Upper lobe of right lung (tissue), 1 donor: ENCODE data around the gene ITPR3. TPM values are rescaled to one million over a fixed set of nuclear protein-coding genes. Genes with fewer than 3 reads are reported as not detected.

Source experiments
- ATAC-seq: fragments of 200-7000 bp; cut with Tn5 transposase; one replicate; pipeline ENCODE4 v1.9.1; 2020; ENCODE audit warnings: mild to moderate bottlenecking, moderate library complexity
- DNase-seq: peaks from one replicate; pipeline ENCODE4 v3.0.0-alpha.2; 2020
- H3K27ac ChIP-seq: fragments of 200-600 bp; one replicate; pipeline ENCODE4 v1.8.0; 2022
- H3K27me3 ChIP-seq: fragments of 200-600 bp; one replicate; pipeline ENCODE4 v1.8.0; 2022; ENCODE audit warnings: mild to moderate bottlenecking
- H3K36me3 ChIP-seq: fragments of 200-600 bp; one replicate; pipeline ENCODE4 v1.8.0; 2022
- H3K4me1 ChIP-seq: fragments of 200-600 bp; one replicate; pipeline ENCODE4 v1.8.0; 2022
- H3K4me3 ChIP-seq: fragments of 200-600 bp; one replicate; pipeline ENCODE4 v1.8.0; 2022; ENCODE audit warnings: mild to moderate bottlenecking
- H3K9me3 ChIP-seq: fragments of 200-600 bp; one replicate; pipeline ENCODE4 v1.8.0; 2022
- CTCF ChIP-seq: fragments of 200-600 bp; IDR thresholded peaks from one replicate; pipeline ENCODE4 v1.8.0; 2022; ENCODE audit warnings: antibody characterized with exemption
- intact Hi-C: fragments of 100-400 bp; cut with DNase I; formaldehyde crosslinking; loops from one replicate; pipeline ENCODE4 v1.11.0; 2022
- total RNA-seq: library from RNA; stranded (reverse); fragmentation: NEBNext Ultra II Directional; extraction: Animal tissue kit (Norgen Biotek cat#: 25700); gene quantifications from one replicate; pipeline ENCODE4 v1.2.1, GENCODE V29; 2021
- donor health status: DM: no; HTN: yes; CAD: no; lungs with severe emphysema.

ITPR3 gene
- total RNA-seq, 1 donor from 2014 or later, result 111 TPM

GRCh38 chr6:33668328-33668727, 47.2 kb downstream of the ITPR3 start:
- Histone ChIP-seq H3K27ac (peak overlapping the region; percentile 30), H3K4me1 (no peaks in the 10 kb centered on the region), H3K27me3 (no peaks in the 10 kb centered on the region), H3K36me3 (peaks cover 88% of the 10 kb centered on the region), H3K9me3 (no peaks in the 10 kb centered on the region), H3K4me3 (no peak overlapping the region)
- intact Hi-C loops, result no loop called here
- no peak for TF ChIP-seq CTCF
- ATAC-seq, result no peak
- no peak for DNase-seq

GRCh38 chr6:33668914-33669313, 47.8 kb downstream of the ITPR3 start:
- peak; percentile 83 for DNase-seq
- H3K27ac ChIP-seq, result no peak overlapping the region

GRCh38 chr6:33670086-33670660, 49.1 kb downstream of the ITPR3 start:
- intact Hi-C loops, result no loop called here
- no peak overlapping the region for H3K4me3 ChIP-seq
- no peaks in the 10 kb centered on the region for H3K4me1 ChIP-seq
- TF ChIP-seq CTCF, result no peak
- DNase-seq (no peak), ATAC-seq (no peak)
- H3K27me3 ChIP-seq, result no peaks in the 10 kb centered on the region
- H3K36me3 ChIP-seq, result peaks cover 90% of the 10 kb centered on the region
- H3K27ac ChIP-seq, result no peak overlapping the region
- H3K9me3 ChIP-seq, result no peaks in the 10 kb centered on the region

More at GRCh38 chr6:33668914-33669313, 47.8 kb downstream of the ITPR3 start:
- no peak overlapping the region for H3K4me3 ChIP-seq
- H3K27me3 ChIP-seq, result no peaks in the 10 kb centered on the region
- H3K9me3 ChIP-seq, result no peaks in the 10 kb centered on the region
- peak; percentile 80 for ATAC-seq
- intact Hi-C loops, result no loop called here
- no peak for TF ChIP-seq CTCF
- H3K36me3 ChIP-seq, result peaks cover 89% of the 10 kb centered on the region
- no peaks in the 10 kb centered on the region for H3K4me1 ChIP-seq

- H3K36me3 ChIP-seq, result peaks cover 90% of the 10 kb centered on the region
Measured at GRCh38 chr6:33670971-33671743, 50.0 kb downstream of the ITPR3 start.

GRCh38 chr6:33671744-33672072, 50.6 kb downstream of the ITPR3 start:
- Histone ChIP-seq H3K4me3 (no peak overlapping the region), H3K4me1 (no peaks in the 10 kb centered on the region), H3K9me3 (no peaks in the 10 kb centered on the region), H3K27me3 (no peaks in the 10 kb centered on the region), H3K27ac (no peak overlapping the region), H3K36me3 (peaks cover 90% of the 10 kb centered on the region)
- DNase-seq, result no peak
- ATAC-seq, result no peak
- intact Hi-C loops, result no loop called here
- TF ChIP-seq CTCF, result no peak

More at GRCh38 chr6:33670971-33671743, 50.0 kb downstream of the ITPR3 start:
- DNase-seq (no peak), ATAC-seq (no peak)
- no peak overlapping the region for H3K4me3 ChIP-seq
- no peak for TF ChIP-seq CTCF
- intact Hi-C loops, result no loop called here
- H3K27me3 ChIP-seq, result no peaks in the 10 kb centered on the region
- H3K9me3 ChIP-seq, result no peaks in the 10 kb centered on the region
- no peaks in the 10 kb centered on the region for H3K4me1 ChIP-seq
- H3K27ac ChIP-seq, result no peak overlapping the region
